SU-DHL-6 (cell line): ENCODE measurements around the gene MED20.

ENCODE experiments used
- H2AFZ ChIP-seq: fragments of 200-600 bp; sonication (generic); 2 replicates; pipeline ENCODE4 v1.6.1; 2014; ENCODE audit warnings: low read depth, mild to moderate bottlenecking, moderate library complexity, mixed read lengths, antibody characterized with exemption, low read length; ENCODE audit not compliant: severe bottlenecking
- H3F3A ChIP-seq: fragments of 200-600 bp; shearing (Covaris generic); 2 replicates; pipeline ENCODE4 v1.6.0; 2016; ENCODE audit warnings: antibody characterized with exemption, mild to moderate bottlenecking; ENCODE audit not compliant: insufficient read depth
- H3K27ac ChIP-seq: fragments of 200-600 bp; sonication (generic); 2 replicates; pipeline ENCODE4 v1.5.1; 2016; ENCODE audit warnings: low read depth, mild to moderate bottlenecking, low read length, moderate library complexity, mixed read lengths
- H3K27me3 ChIP-seq: fragments of 200-600 bp; sonication (generic), shearing (Covaris generic); 2 replicates; pipeline ENCODE4 v1.6.0; 2014; ENCODE audit warnings: mild to moderate bottlenecking, low read length
- H3K36me3 ChIP-seq: fragments of 200-600 bp; sonication (generic); 2 replicates; pipeline ENCODE4 v1.6.1; 2014; ENCODE audit warnings: mild to moderate bottlenecking, low read length, mixed read lengths
- H3K4me2 ChIP-seq: fragments of 300-600, 200-600 bp; shearing (Covaris generic), sonication (generic); 2 replicates; pipeline ENCODE4 v1.6.0; 2014; ENCODE audit warnings: low read length, low read depth, mild to moderate bottlenecking; ENCODE audit not compliant: poor library complexity, severe bottlenecking
- H3K4me3 ChIP-seq: fragments of 200-600 bp; sonication (generic); 2 replicates; pipeline ENCODE4 v1.5.1; 2014; ENCODE audit warnings: antibody characterized with exemption, low read length, mild to moderate bottlenecking, mixed read lengths; ENCODE audit not compliant: insufficient read depth, poor library complexity, severe bottlenecking
- H3K79me2 ChIP-seq: fragments of 200-600 bp; sonication (generic); 2 replicates; pipeline ENCODE4 v1.6.1; 2014; ENCODE audit warnings: mild to moderate bottlenecking, low read length, moderate library complexity; ENCODE audit not compliant: insufficient read depth
- H3K9ac ChIP-seq: fragments of 200-600 bp; sonication (generic); 2 replicates; pipeline ENCODE4 v1.7.0; 2014; ENCODE audit warnings: mild to moderate bottlenecking, low read length
- H3K9me2 ChIP-seq: fragments of 200-600 bp; sonication (generic); replicated peaks from 2 replicates; pipeline ENCODE4 v1.6.1; 2014; ENCODE audit warnings: low read length; ENCODE audit not compliant: insufficient read depth
- H3K9me3 ChIP-seq: fragments of 200-600 bp; sonication (generic); 2 replicates; pipeline ENCODE4 v1.6.1; 2014; ENCODE audit warnings: low read length, mixed read lengths; ENCODE audit not compliant: insufficient read depth
- H4K20me1 ChIP-seq: fragments of 200-600 bp; sonication (generic); 2 replicates; pipeline ENCODE4 v1.6.1; 2014; ENCODE audit warnings: low read depth, mild to moderate bottlenecking, antibody characterized with exemption, low read length, moderate library complexity, mixed read lengths
- CTCF ChIP-seq: fragments of 200-600 bp; sonication (generic); IDR thresholded peaks from one replicate; pipeline ENCODE4 v1.5.1; 2017; ENCODE audit warnings: antibody characterized with exemption, mild to moderate bottlenecking, low read length, moderate library complexity; ENCODE audit not compliant: insufficient read depth, poor library complexity, severe bottlenecking
- EZH2phosphoT487 ChIP-seq: fragments of 200-600 bp; sonication (generic), shearing (Covaris generic); conservative IDR thresholded peaks from 2 replicates; pipeline ENCODE4 v1.6.1; 2018; ENCODE audit warnings: mild to moderate bottlenecking, antibody characterized with exemption, low read length, moderate library complexity, mixed read lengths

The MED20 gene

GRCh38 chr6:41887331-41887751 is 33.6 kb downstream of the MED20 start:
- Histone ChIP-seq H4K20me1 (0 out of 2 replicates have a peak, but pooled peaks cover 12% of the 10 kb centered on the region), H3K9me2 (no peaks in the 10 kb centered on the region), H2AFZ (no peak overlapping the region), H3K36me3 (peaks cover 19% of the 10 kb centered on the region), H3K27me3 (no peaks in the 10 kb centered on the region), H3K79me2 (peaks cover 57% of the 10 kb centered on the region), H3K4me2 (no peak overlapping the region), H3F3A (peaks cover 16% of the 10 kb centered on the region; the same call in 1 of the 2 replicates), H3K4me3 (no peak overlapping the region), H3K9ac (no peak overlapping the region), H3K9me3 (no peaks in the 10 kb centered on the region), H3K27ac (no peak overlapping the region)
- TF ChIP-seq EZH2phosphoT487, result no peak
- no peak for TF ChIP-seq CTCF

DNA sequence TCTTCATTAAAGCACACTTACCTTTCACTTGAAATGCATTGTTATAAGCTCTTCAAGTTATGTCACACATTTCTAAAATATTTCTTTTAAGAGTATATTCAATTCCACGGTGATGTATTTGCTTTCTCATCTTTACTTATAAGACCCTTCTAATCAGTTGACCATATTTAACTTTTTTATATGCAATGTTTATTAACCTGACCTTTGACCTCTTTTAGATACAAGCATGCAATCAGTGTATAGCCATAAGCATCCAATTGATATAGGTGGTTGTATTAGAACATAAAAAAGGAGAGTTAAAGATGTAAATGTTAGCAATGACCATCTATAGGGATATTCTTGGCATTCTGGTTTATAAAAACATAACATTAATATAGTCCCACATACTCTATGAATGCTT is 35.0 kb downstream of the MED20 start:
- Histone ChIP-seq H3F3A (0 out of 2 replicates have a peak, but pooled peaks cover 12% of the 10 kb centered on the region), H3K36me3 (peaks cover 11% of the 10 kb centered on the region), H3K4me2 (no peak overlapping the region), H3K9me3 (no peaks in the 10 kb centered on the region), H3K9ac (no peak overlapping the region), H3K27ac (no peak overlapping the region), H3K4me3 (no peak overlapping the region), H3K9me2 (no peaks in the 10 kb centered on the region), H4K20me1 (peaks cover 8% of the 10 kb centered on the region; the same call in 1 of the 2 replicates), H3K27me3 (no peaks in the 10 kb centered on the region), H2AFZ (no peak overlapping the region), H3K79me2 (peaks cover 43% of the 10 kb centered on the region)
- TF ChIP-seq EZH2phosphoT487 (no peak), CTCF (no peak)

- Histone ChIP-seq H4K20me1 (peaks cover 8% of the 10 kb centered on the region; the same call in 1 of the 2 replicates), H3K4me2 (no peak overlapping the region), H3K9me3 (no peaks in the 10 kb centered on the region), H3F3A (peaks cover 17% of the 10 kb centered on the region; the same call in 1 of the 2 replicates), H3K9ac (no peak overlapping the region), H3K9me2 (no peaks in the 10 kb centered on the region), H3K27me3 (no peaks in the 10 kb centered on the region), H3K27ac (no peak overlapping the region), H3K36me3 (peaks cover 7% of the 10 kb centered on the region), H2AFZ (no peak overlapping the region), H3K79me2 (peaks cover 41% of the 10 kb centered on the region), H3K4me3 (no peak overlapping the region)
- TF ChIP-seq EZH2phosphoT487, result no peak
- no peak for TF ChIP-seq CTCF
Observed at GRCh38 chr6:41884957-41885356, 36.0 kb downstream of the MED20 start.
